Activated naive CD8-positive, alpha-beta T cell treated with anti-CD3 and anti-CD28 coated beads, Interleukin-2, amount 50 U/mL, for 24 hours (primary cell): ENCODE results near the gene ALKBH6.
"Not testable (repeated sequence)": the region's sequence is repeated elsewhere in the genome, so short reads cannot be mapped to it uniquely, and the experiment has no call there.

Experiments
- ATAC-seq: fragments of 150-1000 bp; cut with Tn5 transposase; one replicate; pipeline ENCODE4 v1.10.0; 2021
- DNase-seq: peaks from one replicate; pipeline ENCODE4 v3.0.0; 2021
- H3K27ac Mint-ChIP-seq: one replicate; pipeline ENCODE4 v1.8.0; 2021; ENCODE audit warnings: mild to moderate bottlenecking, mixed read lengths
- H3K27me3 Mint-ChIP-seq: one replicate; pipeline ENCODE4 v1.8.0; 2021; ENCODE audit warnings: mixed read lengths
- H3K36me3 Mint-ChIP-seq: one replicate; pipeline ENCODE4 v1.8.0; 2021; ENCODE audit warnings: low read depth, mixed read lengths
- H3K4me1 Mint-ChIP-seq: one replicate; pipeline ENCODE4 v1.8.0; 2021; ENCODE audit warnings: mixed read lengths
- H3K4me3 Mint-ChIP-seq: one replicate; pipeline ENCODE4 v1.8.0; 2021; ENCODE audit warnings: mild to moderate bottlenecking, moderate library complexity, mixed read lengths
- H3K9me3 Mint-ChIP-seq: one replicate; pipeline ENCODE4 v1.8.0; 2021; ENCODE audit warnings: mixed read lengths

ALKBH6 gene

DNA sequence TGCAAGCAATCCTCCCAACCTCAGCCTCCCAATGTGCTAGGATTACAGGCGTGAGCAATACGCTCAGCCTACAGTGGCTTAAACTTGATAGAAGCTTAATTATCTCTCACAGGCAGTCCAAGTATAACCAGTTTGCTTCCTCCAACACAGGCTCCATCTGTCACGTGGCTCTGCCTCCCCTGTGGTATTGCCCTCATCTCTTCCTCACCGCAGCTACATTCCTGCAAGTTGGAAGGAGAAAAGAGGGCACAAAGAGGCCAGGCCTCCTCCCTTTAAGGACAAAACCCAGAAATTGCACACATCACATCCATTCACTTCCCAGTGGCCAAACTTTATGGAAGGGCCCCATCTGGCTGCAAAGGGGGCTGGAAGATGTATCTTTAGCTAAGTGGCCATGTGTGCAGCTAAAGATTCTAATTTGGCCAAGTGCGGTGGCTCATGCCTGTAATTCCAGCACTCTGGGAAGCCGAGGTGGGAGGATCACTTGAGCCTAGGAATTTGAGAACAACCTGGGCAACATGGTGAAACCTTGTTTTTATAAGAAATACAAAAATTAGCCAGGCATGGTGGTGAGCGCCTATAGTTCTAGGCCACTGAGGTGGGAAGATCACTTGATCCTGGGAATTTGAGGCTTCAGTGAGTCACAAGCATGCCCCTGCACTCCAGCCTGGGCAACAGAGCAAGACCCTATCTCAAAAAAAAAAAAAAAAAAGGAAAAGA is 22.1 kb downstream of the ALKBH6 start:
- H3K27me3 Mint-ChIP-seq = peaks cover 15% of the 10 kb centered on the region
- peaks cover 9% of the 10 kb centered on the region for H3K36me3 Mint-ChIP-seq
- no peak for ATAC-seq

DNA sequence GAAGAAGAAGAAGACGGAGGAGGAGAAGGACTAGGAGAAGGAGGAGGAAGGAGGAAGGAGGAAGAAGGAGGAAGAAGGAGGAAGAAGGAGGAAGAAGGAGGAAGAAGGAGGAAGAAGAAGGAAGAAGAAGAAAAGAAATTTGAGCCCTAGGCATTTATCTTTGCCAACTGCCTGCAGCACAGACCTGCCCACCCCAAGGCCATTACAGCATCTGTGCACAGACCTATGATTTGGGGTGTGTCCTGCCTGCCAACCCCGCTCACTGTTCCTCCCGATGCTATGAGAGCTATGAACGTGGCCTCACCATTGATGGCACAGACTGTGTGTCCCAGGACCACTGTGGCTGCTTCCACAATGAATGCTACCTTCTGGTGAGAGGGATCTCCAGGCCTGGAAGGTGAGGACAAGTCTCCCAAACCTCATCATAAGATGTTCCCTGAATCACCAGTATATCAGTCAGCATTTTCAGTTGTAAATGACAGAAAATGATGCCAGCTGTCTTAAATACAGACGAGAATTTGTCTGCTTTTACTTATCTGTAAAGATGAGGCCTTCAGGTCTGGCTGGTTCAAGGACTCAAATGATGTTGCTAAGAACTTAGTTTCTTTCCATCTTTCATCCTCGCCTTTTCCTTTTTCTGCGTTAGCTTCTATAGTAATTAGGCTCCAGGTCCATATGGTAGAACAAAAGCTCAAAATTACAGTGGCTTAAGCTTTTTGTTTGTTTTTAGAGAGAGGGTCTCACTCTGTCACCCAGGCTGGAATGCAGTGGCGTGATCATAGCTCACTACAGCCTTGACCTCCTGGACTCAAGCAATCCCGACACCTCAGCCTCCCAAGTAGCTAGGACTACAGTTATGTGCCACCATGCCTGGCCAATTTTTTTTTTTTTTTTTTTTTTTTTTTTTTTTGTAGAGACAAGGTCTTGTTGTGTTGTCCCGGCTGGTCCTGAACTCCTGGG is 23.0 kb downstream of the ALKBH6 start:
- H3K27me3 Mint-ChIP-seq = peaks cover 22% of the 10 kb centered on the region
- no peak for DNase-seq
- no peak for ATAC-seq
- no peak overlapping the region for H3K27ac Mint-ChIP-seq
- peaks cover 2% of the 10 kb centered on the region for H3K36me3 Mint-ChIP-seq
- no peak overlapping the region for H3K4me3 Mint-ChIP-seq
- peaks cover 5% of the 10 kb centered on the region for H3K9me3 Mint-ChIP-seq
- peaks cover 17% of the 10 kb centered on the region for H3K4me1 Mint-ChIP-seq

More for the DNA sequence above, 22.1 kb downstream of the ALKBH6 start:
- no peak overlapping the region for H3K27ac Mint-ChIP-seq
- no peak overlapping the region for H3K4me3 Mint-ChIP-seq
- peaks cover 5% of the 10 kb centered on the region for H3K9me3 Mint-ChIP-seq
- peaks cover 21% of the 10 kb centered on the region for H3K4me1 Mint-ChIP-seq
- no peak for DNase-seq

DNA sequence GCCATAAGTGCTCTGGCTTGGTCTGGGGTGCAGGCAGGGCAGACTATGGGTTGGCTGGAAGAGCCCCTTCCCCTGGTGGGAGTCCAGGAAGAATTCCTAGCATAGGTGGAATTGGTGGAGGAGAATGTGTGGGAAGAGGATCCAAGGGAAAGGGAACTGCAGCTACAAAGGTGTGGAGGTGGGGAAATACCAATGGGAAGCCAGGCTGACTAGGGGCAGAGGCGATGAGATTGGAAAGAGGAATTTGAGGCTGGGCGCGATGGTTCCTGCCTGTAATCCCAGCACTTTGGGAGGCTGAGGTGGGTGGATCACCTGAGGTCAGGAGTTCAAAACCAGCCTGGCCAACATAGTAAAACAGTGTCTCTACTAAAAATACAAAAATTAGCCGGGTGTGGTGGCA is 23.9 kb downstream of the ALKBH6 start:
- H3K27me3 Mint-ChIP-seq = peaks cover 30% of the 10 kb centered on the region
- H3K27ac Mint-ChIP-seq = no peak overlapping the region
- no peak for DNase-seq
- no peaks in the 10 kb centered on the region for H3K36me3 Mint-ChIP-seq
- H3K4me1 Mint-ChIP-seq = peaks cover 12% of the 10 kb centered on the region
- H3K9me3 Mint-ChIP-seq = peaks cover 5% of the 10 kb centered on the region
- no peak for ATAC-seq
- H3K4me3 Mint-ChIP-seq = no peak overlapping the region

DNA sequence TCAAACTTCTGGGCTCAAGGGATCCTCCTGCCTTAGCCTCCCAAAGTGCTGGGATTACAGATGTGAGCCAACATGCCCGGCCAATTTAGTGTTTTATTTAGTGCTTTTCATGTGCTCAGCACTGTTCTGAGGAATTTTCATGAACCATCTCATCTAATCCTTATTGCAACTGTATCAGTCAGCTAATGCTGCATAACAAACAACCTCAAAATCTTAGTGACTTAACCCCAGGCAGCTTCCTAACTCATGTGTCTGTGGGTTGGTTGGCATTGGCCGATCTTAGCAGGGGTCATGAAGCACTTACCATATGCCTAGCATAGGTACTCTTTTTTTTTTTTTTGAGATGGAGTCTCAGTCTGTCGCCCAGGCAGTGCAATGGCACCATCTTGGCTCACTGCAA is 25.2 kb downstream of the ALKBH6 start:
- Mint-ChIP-seq H3K9me3 (peaks cover 5% of the 10 kb centered on the region), H3K4me3 (no peak overlapping the region)
- no peak for ATAC-seq

DNA sequence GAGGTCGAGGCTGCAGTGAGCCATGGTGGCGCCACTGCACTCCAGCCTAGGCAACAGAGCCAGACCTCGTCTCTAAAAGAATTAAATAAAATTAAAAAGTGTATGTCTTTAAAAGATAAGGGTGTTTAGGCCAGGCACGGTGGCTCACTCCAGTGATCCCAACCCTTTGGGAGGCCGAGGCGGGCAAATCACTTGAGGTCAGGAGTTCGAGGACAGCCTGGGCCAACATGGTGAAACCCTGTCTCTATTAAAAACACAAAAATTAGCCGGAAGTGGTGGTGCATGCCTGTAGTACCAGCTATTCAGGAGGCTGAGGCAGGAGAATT is 26.5 kb downstream of the ALKBH6 start:
- DNase-seq (no peak), ATAC-seq (no peak)
- H3K4me3 Mint-ChIP-seq = no peak overlapping the region
- peaks cover 49% of the 10 kb centered on the region for H3K27me3 Mint-ChIP-seq
- no peaks in the 10 kb centered on the region for H3K36me3 Mint-ChIP-seq
- H3K4me1 Mint-ChIP-seq = peaks cover 5% of the 10 kb centered on the region
- H3K27ac Mint-ChIP-seq = no peak overlapping the region
- peaks cover 5% of the 10 kb centered on the region for H3K9me3 Mint-ChIP-seq

More for the DNA sequence above, 25.2 kb downstream of the ALKBH6 start:
- H3K36me3 Mint-ChIP-seq = no peaks in the 10 kb centered on the region
- no peak overlapping the region for H3K27ac Mint-ChIP-seq
- no peak for DNase-seq
- peaks cover 41% of the 10 kb centered on the region for H3K27me3 Mint-ChIP-seq
- peaks cover 5% of the 10 kb centered on the region for H3K4me1 Mint-ChIP-seq

DNA sequence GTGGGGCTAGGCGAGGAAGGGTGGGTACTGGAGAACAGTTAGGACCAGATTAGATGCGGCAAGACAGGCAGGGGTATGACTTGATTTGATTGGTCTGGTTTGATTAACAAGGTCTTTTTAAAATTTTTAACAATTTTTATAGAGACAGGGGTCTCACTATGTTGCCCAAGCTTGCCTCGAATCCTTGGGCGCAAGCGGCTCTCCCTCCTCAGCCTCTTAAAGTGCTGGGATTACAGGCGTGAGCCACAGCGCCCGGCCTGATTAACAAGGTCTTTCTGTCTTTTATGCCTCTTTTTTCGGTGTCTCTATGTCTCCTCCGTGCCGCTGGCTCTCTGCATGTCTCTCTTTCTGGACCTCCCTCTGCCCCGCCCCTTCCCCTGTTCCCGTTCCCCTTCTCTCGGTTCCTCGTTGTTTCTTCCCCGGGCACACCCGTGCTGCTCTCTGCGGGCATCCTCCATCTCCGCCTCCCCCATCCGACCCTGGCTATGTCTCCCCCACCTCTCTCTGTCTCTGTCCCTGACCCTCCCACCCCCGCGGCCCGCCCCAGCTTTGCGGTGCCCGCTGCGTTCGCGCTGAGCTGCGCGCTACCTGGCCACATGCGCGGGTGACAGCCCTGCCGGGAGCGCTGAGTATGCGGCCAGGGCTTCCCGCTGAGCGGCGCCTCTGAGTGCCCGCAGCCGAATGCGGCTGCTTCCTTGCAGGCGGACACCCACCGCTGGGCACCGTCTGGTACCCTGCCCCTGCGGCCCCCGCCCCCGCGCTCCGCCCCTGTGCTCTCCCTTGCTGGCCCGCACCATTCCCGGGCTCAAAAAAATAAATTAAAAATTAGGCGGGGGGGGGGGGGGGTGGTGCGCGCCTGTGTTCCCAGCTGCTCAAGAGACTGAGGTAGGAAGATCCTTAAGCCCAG is 27.1 kb downstream of the ALKBH6 start:
- H3K27ac Mint-ChIP-seq = no peak overlapping the region
- DNase-seq (peak; percentile 43), ATAC-seq (peak; percentile 48)
- no peaks in the 10 kb centered on the region for H3K36me3 Mint-ChIP-seq
- peaks cover 5% of the 10 kb centered on the region for H3K4me1 Mint-ChIP-seq
- peak overlapping the region; percentile 65 for H3K4me3 Mint-ChIP-seq
- peaks cover 5% of the 10 kb centered on the region for H3K9me3 Mint-ChIP-seq
- peaks cover 50% of the 10 kb centered on the region for H3K27me3 Mint-ChIP-seq

DNA sequence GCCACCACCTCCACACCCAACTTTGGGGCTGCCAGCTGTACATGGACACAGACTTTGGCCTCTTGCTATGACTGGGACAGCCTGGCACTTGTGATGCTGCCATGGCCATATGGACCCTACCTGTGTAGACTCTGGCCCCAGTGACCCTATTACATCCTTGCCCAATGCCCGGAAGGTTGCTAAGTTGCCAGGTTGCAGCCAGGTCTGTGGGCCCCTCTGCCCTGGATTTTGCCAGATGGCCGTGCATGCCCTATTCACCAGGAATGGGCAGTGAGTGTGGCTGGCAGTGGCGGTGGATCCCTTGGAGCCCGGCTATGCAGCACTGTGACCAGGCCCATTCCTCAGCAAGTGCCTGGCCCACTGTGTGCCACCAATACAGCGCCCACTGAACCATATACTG is 27.9 kb downstream of the ALKBH6 start:
- H3K27ac Mint-ChIP-seq = no peak overlapping the region
- H3K4me1 Mint-ChIP-seq = peaks cover 5% of the 10 kb centered on the region
- peaks cover 5% of the 10 kb centered on the region for H3K9me3 Mint-ChIP-seq
- DNase-seq = no peak
- no peaks in the 10 kb centered on the region for H3K36me3 Mint-ChIP-seq
- no peak for ATAC-seq
- peak overlapping the region; percentile 65 for H3K4me3 Mint-ChIP-seq
- H3K27me3 Mint-ChIP-seq = peaks cover 51% of the 10 kb centered on the region

DNA sequence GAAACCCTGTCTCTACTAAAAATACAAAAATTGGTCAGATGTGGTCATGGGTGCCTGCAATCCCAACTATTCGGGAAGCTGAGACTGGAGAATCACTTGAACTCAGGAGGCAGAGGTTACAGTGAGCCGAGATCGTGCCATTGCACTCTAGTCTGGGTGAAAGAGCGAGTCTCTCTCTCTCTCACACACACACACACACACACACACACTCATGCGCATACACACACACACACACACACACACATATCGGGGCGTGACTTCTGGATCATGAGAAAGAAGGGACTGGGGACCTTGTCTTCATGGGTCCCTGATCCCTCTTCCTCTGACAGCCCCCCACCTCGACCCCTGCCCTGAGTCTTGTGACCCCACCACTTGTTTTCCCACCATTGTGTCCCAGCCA is 30.8 kb downstream of the ALKBH6 start:
- Mint-ChIP-seq H3K9me3 (no peaks in the 10 kb centered on the region), H3K36me3 (no peaks in the 10 kb centered on the region), H3K27me3 (peaks cover 60% of the 10 kb centered on the region), H3K4me3 (no peak overlapping the region), H3K27ac (no peak overlapping the region), H3K4me1 (peaks cover 5% of the 10 kb centered on the region)
- DNase-seq = no peak
- no peak for ATAC-seq

DNA sequence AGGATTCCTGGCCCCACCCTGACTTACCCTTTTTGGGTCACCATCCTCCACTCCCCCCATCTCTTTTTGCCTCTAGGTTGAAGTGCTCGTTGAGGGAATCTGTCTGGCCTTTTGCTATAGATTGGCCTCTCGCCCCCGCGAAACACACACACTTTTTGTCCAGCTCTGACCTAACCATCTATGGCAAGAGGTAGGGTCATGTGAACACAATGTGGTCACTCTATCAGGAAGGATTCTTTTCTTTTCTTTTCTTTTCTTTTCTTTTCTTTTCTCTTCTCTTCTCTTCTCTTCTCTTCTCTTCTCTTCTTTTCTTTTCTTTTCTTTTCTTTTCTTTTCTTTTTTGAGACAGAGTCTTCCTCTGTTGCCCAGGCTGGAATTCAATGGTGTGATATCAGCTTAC is 33.0 kb downstream of the ALKBH6 start:
- DNase-seq, H3K9me3 Mint-ChIP-seq, H3K27ac Mint-ChIP-seq, H3K4me3 Mint-ChIP-seq, H3K36me3 Mint-ChIP-seq, H3K4me1 Mint-ChIP-seq, ATAC-seq: not testable (repeated sequence)
- H3K27me3 Mint-ChIP-seq = peaks cover 50% of the 10 kb centered on the region

DNA sequence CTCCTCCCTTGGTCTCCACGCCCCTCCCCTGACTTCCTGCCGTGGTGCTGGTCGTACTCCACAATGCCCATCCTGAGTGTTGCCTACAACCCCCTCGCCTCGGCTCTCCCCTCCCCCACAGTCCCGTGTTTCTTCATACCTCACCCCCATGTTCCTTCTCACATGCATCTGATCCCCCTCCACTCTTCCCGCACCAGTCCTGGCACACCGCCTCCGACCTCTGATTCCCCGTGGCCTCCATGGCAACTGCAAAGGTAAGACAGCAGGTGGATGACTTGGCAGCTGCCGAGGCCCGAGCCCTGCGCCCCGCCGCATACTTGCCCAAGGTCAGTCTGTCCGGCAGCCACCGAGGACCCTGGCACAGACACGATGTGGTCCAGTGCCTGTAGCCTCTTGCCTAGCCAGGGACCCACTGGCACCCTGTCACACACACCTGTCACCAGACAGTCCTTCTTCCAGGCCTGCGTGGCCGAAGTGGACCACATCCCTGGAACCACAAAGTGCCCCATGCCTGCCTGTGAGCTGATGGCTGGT is 35.1 kb downstream of the ALKBH6 start:
- Mint-ChIP-seq H3K27ac (no peak overlapping the region), H3K27me3 (peaks cover 32% of the 10 kb centered on the region), H3K36me3 (no peaks in the 10 kb centered on the region), H3K4me1 (no peaks in the 10 kb centered on the region), H3K9me3 (no peaks in the 10 kb centered on the region), H3K4me3 (no peak overlapping the region)
- DNase-seq = no peak
- ATAC-seq = no peak

DNA sequence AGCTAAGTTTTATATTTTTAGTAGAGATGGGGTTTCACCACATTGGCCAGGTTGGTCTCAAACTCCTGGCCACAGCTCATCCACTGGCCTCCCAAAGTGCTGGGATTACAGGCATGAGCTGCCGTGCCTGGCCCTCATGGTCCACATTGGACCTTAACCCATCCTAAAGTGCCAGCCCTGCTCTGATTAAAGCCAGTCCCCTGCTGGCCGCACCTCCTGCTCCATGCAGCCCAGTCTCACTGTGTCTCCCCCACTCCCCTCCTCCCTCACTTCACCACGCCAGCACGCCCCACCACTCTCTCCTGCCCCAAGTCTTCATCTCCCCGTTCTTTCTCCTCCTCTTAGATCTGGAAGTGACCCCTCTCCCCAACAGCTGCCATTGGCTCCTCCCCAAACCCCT is 35.7 kb downstream of the ALKBH6 start:
- Mint-ChIP-seq H3K4me3 (no peak overlapping the region), H3K27me3 (peaks cover 30% of the 10 kb centered on the region), H3K27ac (no peak overlapping the region), H3K4me1 (no peaks in the 10 kb centered on the region), H3K36me3 (no peaks in the 10 kb centered on the region), H3K9me3 (no peaks in the 10 kb centered on the region)
- ATAC-seq (no peak), DNase-seq (no peak)

DNA sequence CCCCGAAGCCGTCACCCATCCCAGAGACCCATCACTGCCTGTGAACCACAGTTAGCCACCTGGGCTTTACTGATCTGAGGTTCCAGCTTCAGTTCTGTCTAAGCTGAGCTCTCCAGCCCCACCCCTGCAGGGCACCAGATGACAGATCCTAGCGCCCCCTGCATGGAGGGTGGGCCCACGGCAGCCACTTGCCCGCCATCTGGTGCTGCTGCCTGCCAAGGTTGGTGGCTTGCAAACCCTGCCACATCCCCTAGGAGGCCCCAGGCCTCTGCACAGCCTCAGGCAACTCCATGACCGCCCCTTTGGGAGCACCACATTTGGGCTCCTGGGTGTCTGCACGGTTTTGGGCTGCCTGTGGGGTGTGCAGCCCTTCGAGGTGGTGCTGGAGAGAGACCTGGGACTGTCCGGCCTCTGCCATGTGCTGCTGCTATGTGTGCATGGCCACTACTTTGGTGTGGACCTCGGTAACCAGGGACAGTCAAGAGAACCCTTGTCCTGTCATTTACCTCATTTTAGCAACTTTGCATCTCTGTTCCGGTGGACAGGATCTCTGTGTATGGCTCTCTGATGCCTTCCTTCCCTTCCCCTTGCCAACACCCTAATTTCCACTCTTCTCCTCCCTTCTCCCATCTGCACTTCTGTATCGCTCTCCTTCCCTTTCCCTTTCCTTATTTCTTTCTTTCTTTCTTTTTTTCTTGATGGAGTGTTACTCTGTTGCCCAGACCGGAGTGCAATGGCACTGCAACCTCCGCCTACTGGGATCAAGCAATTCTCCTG is 36.4 kb downstream of the ALKBH6 start:
- H3K4me3 Mint-ChIP-seq = no peak overlapping the region
- H3K27ac Mint-ChIP-seq = no peak overlapping the region
- H3K9me3 Mint-ChIP-seq = no peaks in the 10 kb centered on the region
- H3K4me1 Mint-ChIP-seq = no peaks in the 10 kb centered on the region
- no peaks in the 10 kb centered on the region for H3K36me3 Mint-ChIP-seq
- DNase-seq (peak; percentile 35), ATAC-seq (peak; percentile 50)
- H3K27me3 Mint-ChIP-seq = peaks cover 25% of the 10 kb centered on the region

DNA sequence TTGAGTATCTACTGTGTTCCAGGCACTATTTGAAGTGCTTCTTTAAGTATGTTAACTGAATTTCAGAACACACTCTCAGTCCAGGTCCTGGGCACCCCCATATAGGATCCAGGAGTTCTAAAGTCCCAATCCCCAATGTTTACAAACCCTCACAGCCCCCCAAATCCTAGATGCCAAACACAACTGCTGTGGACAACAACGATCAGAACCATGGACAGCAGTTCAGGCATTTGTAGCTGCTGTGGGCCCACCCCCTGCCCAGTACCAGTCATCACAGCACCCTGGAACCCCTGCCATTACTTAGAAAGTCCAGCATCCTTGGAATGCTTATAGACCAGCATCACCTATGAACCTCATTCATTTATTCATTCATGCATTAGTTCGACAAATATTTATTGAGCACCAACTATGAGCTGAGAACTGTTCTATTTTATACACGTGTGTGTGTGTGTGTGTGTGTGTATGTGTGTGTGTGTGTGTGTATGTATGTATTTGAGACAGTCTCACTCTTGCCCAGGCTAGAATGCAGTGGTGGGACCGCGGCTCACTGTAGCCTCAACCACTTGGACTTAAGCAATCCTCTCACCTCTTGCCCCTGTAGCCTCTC is 38.3 kb downstream of the ALKBH6 start:
- peaks cover 17% of the 10 kb centered on the region for H3K27me3 Mint-ChIP-seq
- no peak for DNase-seq
- no peaks in the 10 kb centered on the region for H3K9me3 Mint-ChIP-seq
- H3K36me3 Mint-ChIP-seq = no peaks in the 10 kb centered on the region
- no peak for ATAC-seq
- no peaks in the 10 kb centered on the region for H3K4me1 Mint-ChIP-seq
- no peak overlapping the region for H3K27ac Mint-ChIP-seq
- H3K4me3 Mint-ChIP-seq = no peak overlapping the region
